ENCODE data around the gene TWF2. TPM values are rescaled to one million over a fixed set of nuclear protein-coding genes. Genes with fewer than 3 reads are reported as not detected.
A peak's percentile ranks its signal among the peaks of the same experiment; 100 is the strongest.
"Not testable (repeated sequence)": the region's sequence is repeated elsewhere in the genome, so short reads cannot be mapped to it uniquely, and the experiment has no call there.

The TWF2 gene
- total RNA-seq: 50.4 TPM
- long read RNA-seq, transcript TWF2-201 (9 exons, 1,718 nt): major isoform, 134 of 158 reads
- long read RNA-seq, partial matches to known transcripts: 9 of 158 reads
- long read RNA-seq, other reads (novel, unspliced or antisense): 15 of 158 reads

- H3K4me1 ChIP-seq: peaks cover 33% of the 10 kb centered on the region
- H3K36me3 ChIP-seq: peaks cover 8% of the 10 kb centered on the region
- peak within 1 kb of the TSS; percentile 84 for H3K27ac ChIP-seq
- intact Hi-C loops (cut with DNase I): no loop called here
- H3K4me3 ChIP-seq: peak within 1 kb of the TSS; percentile 74
- DNase-seq: peak; percentile 91
- no peaks in the 10 kb centered on the region for H3K27me3 ChIP-seq
- ATAC-seq: peak; percentile 92
- TF ChIP-seq CTCF (IDR thresholded peaks at IDR 0.05): peak; percentile 50
- H3K9me3 ChIP-seq: no peaks in the 10 kb centered on the region
These were observed at the start of gene TWF2 for GRCh38 chr3:52238761-52239701. TWF2 (minus strand) TSS chr3:52239158; CDS start chr3:52239016, 142 bp downstream.

- Histone ChIP-seq H3K27ac (peak overlapping the region; percentile 100), H3K36me3 (peaks cover 24% of the 10 kb centered on the region), H3K9me3 (no peaks in the 10 kb centered on the region), H3K27me3 (no peaks in the 10 kb centered on the region), H3K4me1 (peaks cover 14% of the 10 kb centered on the region), H3K4me3 (peak overlapping the region; percentile 93)
- TF ChIP-seq CTCF (IDR thresholded peaks at IDR 0.05): no peak
- intact Hi-C loops (cut with DNase I): no loop called here
- ATAC-seq (no peak), DNase-seq (no peak)
These were observed 49.7 kb upstream of the TWF2 start for GRCh38 chr3:52288674-52289073.

DNA sequence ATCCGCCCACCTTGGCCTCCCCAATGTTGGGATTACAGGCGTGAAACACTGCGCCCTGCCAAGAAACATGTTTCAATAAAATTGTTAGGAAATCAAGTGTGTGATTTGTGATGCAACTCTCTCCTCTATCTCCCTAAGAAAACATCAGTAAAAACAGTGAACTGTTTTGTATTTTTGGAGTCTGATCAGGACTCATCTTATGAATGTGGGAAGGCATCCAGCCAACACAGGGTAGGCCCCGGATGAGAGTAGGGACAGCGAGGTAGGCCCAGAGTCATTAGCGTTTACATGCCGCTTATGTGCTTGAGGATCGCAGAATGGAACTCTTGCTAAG lies 47.8 kb upstream of the TWF2 start:
- DNase-seq: peak; percentile 60
- Histone ChIP-seq H3K4me3 (peak overlapping the region; percentile 93), H3K9me3 (no peaks in the 10 kb centered on the region), H3K27ac (peak overlapping the region; percentile 100), H3K4me1 (peaks cover 16% of the 10 kb centered on the region), H3K36me3 (peaks cover 12% of the 10 kb centered on the region), H3K27me3 (no peaks in the 10 kb centered on the region)
- intact Hi-C loops (cut with DNase I): no loop called here
- TF ChIP-seq CTCF (IDR thresholded peaks at IDR 0.05): no peak
- no peak for ATAC-seq

- peak; percentile 33 for DNase-seq
- H3K36me3 ChIP-seq; H3K4me3 ChIP-seq; H3K27me3 ChIP-seq; H3K9me3 ChIP-seq; intact Hi-C loops (cut with DNase I); ATAC-seq; H3K27ac ChIP-seq: not testable (repeated sequence)
- H3K4me1 ChIP-seq: peaks cover 24% of the 10 kb centered on the region
These were observed 45.1 kb upstream of the TWF2 start for GRCh38 chr3:52284051-52284450.

DNA sequence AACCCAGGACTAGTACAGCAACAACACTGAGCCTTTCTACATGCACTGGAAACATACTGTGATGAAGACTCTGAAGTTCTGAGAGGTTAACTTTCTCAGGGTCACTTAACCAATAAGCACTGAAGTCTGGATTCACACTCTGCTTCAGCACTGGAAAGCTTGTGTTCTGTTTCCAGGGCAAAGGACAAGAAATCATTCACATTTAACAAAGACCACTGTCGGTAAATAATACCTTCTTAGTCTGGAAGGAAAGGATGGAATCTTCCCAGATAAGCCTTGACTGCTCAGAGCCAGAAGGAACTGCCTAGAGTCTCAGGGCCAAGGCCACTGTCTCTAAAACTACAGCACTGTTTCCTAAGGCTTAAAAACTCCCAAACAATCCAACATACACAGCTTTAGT lies 44.3 kb upstream of the TWF2 start:
- ATAC-seq (no peak), DNase-seq (no peak)
- no peaks in the 10 kb centered on the region for H3K36me3 ChIP-seq
- no peaks in the 10 kb centered on the region for H3K9me3 ChIP-seq
- no peak overlapping the region for H3K4me3 ChIP-seq
- no peak overlapping the region for H3K27ac ChIP-seq
- no peaks in the 10 kb centered on the region for H3K27me3 ChIP-seq
- H3K4me1 ChIP-seq: peaks cover 17% of the 10 kb centered on the region
- intact Hi-C loops (cut with DNase I): no loop called here
- no peak for TF ChIP-seq CTCF (IDR thresholded peaks at IDR 0.05)
